Type B pancreatic cell (in vitro differentiated cells): ENCODE results near the gene SLC25A47. TPM values are rescaled to one million over a fixed set of nuclear protein-coding genes. Genes with fewer than 3 reads are reported as not detected.

Experiments used
- DNase-seq: peaks from one replicate; pipeline ENCODE4 v3.0.0; 2021; ENCODE audit warnings: mixed read lengths; ENCODE audit not compliant: unreplicated experiment; ENCODE audit errors: extremely low spot score
- H3K27ac Mint-ChIP-seq: 2 replicates; pipeline ENCODE4 v1.8.0; 2021; ENCODE audit warnings: mild to moderate bottlenecking, mixed read lengths
- H3K27me3 Mint-ChIP-seq: 2 replicates; pipeline ENCODE4 v1.8.0; 2021; ENCODE audit warnings: mixed read lengths
- H3K36me3 Mint-ChIP-seq: 2 replicates; pipeline ENCODE4 v1.8.0; 2021; ENCODE audit warnings: mixed read lengths
- H3K4me1 Mint-ChIP-seq: one replicate; pipeline ENCODE4 v1.8.0; 2021; ENCODE audit warnings: mixed read lengths; ENCODE audit not compliant: unreplicated experiment
- H3K4me3 Mint-ChIP-seq: 2 replicates; pipeline ENCODE4 v1.8.0; 2021; ENCODE audit warnings: mild to moderate bottlenecking, mixed read lengths
- H3K9me3 Mint-ChIP-seq: 2 replicates; pipeline ENCODE4 v1.8.0; 2021; ENCODE audit warnings: mixed read lengths
- CTCF ChIP-seq: fragments of 200-600 bp; sonication (generic); conservative IDR thresholded peaks from 2 replicates; pipeline ENCODE4 v1.5.0; 2021; ENCODE audit warnings: antibody characterized with exemption, mild to moderate bottlenecking
- total RNA-seq: library from RNA; stranded (reverse); gene quantifications from 2 replicates; pipeline ENCODE4 v1.2.1, GENCODE V29; 2021; ENCODE audit warnings: low replicate concordance

The SLC25A47 gene
- total RNA-seq, 1 donor from 2014 or later, result not detected

GRCh38 chr14:100322138-100322957 is 791 bp upstream of the SLC25A47 start:
- Mint-ChIP-seq H3K36me3 (no peaks in the 10 kb centered on the region), H3K4me3 (no peak overlapping the region), H3K27ac (no peak overlapping the region), H3K4me1 (no peaks in the 10 kb centered on the region), H3K9me3 (no peaks in the 10 kb centered on the region), H3K27me3 (no peaks in the 10 kb centered on the region)
- DNase-seq, result no peak
- TF ChIP-seq CTCF, result no peak

GRCh38 chr14:100323942-100324307 is 786 bp downstream of the SLC25A47 start:
- no peaks in the 10 kb centered on the region for H3K27me3 Mint-ChIP-seq
- TF ChIP-seq CTCF, result no peak
- H3K4me3 Mint-ChIP-seq, result no peak overlapping the region
- H3K9me3 Mint-ChIP-seq, result no peaks in the 10 kb centered on the region
- H3K4me1 Mint-ChIP-seq, result no peaks in the 10 kb centered on the region
- DNase-seq, result no peak
- no peaks in the 10 kb centered on the region for H3K36me3 Mint-ChIP-seq
- no peak overlapping the region for H3K27ac Mint-ChIP-seq

- Mint-ChIP-seq H3K9me3 (no peaks in the 10 kb centered on the region), H3K27ac (no peak overlapping the region), H3K4me3 (no peak overlapping the region), H3K36me3 (no peaks in the 10 kb centered on the region), H3K27me3 (no peaks in the 10 kb centered on the region), H3K4me1 (no peaks in the 10 kb centered on the region)
- DNase-seq, result no peak
- no peak for TF ChIP-seq CTCF
Measured at GRCh38 chr14:100325231-100325632, 2.1 kb downstream of the SLC25A47 start.

GRCh38 chr14:100325958-100326357 is 2.8 kb downstream of the SLC25A47 start:
- DNase-seq, result no peak
- H3K4me3 Mint-ChIP-seq, result no peak overlapping the region
- H3K27me3 Mint-ChIP-seq, result no peaks in the 10 kb centered on the region
- no peaks in the 10 kb centered on the region for H3K36me3 Mint-ChIP-seq
- TF ChIP-seq CTCF, result no peak
- H3K9me3 Mint-ChIP-seq, result no peaks in the 10 kb centered on the region
- H3K27ac Mint-ChIP-seq, result no peak overlapping the region
- H3K4me1 Mint-ChIP-seq, result no peaks in the 10 kb centered on the region

- TF ChIP-seq CTCF, result no peak
- Mint-ChIP-seq H3K4me1 (no peaks in the 10 kb centered on the region), H3K36me3 (no peaks in the 10 kb centered on the region), H3K4me3 (no peak overlapping the region), H3K9me3 (no peaks in the 10 kb centered on the region), H3K27ac (no peak overlapping the region), H3K27me3 (no peaks in the 10 kb centered on the region)
- DNase-seq, result no peak
Measured at GRCh38 chr14:100327128-100327527, 4.0 kb downstream of the SLC25A47 start.
